Neural progenitor cell (in vitro differentiated cells): ENCODE results near the gene RLN3. TPM values are rescaled to one million over a fixed set of nuclear protein-coding genes. Genes with fewer than 3 reads are reported as not detected.

ENCODE experiments used
- DNase-seq: peaks from one replicate; pipeline ENCODE4 v3.0.0-alpha.2; 2016; ENCODE audit warnings: low spot score
- H2AFZ ChIP-seq: fragments of 200-600 bp; sonication (generic); replicated peaks from 2 replicates; pipeline ENCODE4 v1.6.1; 2016; ENCODE audit warnings: antibody characterized with exemption
- H3F3A ChIP-seq: fragments of 200-600 bp; sonication (generic); 2 replicates; pipeline ENCODE4 v1.6.1; 2016; ENCODE audit warnings: antibody characterized with exemption, low read depth
- H3K27ac ChIP-seq: fragments of 200-600 bp; sonication (generic); 2 replicates; pipeline ENCODE4 v1.5.1; 2016; ENCODE audit warnings: mild to moderate bottlenecking
- H3K27me3 ChIP-seq: fragments of 200-600 bp; sonication (generic); 2 replicates; pipeline ENCODE4 v1.6.1; 2016; ENCODE audit warnings: mild to moderate bottlenecking, moderate library complexity
- H3K36me3 ChIP-seq: fragments of 200-600 bp; sonication (generic); 2 replicates; pipeline ENCODE4 v1.5.1; 2016
- H3K4me1 ChIP-seq: fragments of 200-600 bp; sonication (generic); 2 replicates; pipeline ENCODE4 v1.6.1; 2016; ENCODE audit warnings: mixed run types
- H3K4me2 ChIP-seq: fragments of 200-600 bp; sonication (generic); 2 replicates; pipeline ENCODE4 v1.6.1; 2016
- H3K4me3 ChIP-seq: fragments of 200-600 bp; sonication (generic); 2 replicates; pipeline ENCODE4 v1.5.1; 2016
- H3K79me2 ChIP-seq: fragments of 200-600 bp; sonication (generic); 2 replicates; pipeline ENCODE4 v1.6.1; 2016; ENCODE audit warnings: low read depth
- H3K9ac ChIP-seq: fragments of 200-600 bp; sonication (generic); 2 replicates; pipeline ENCODE4 v1.6.1; 2016
- H3K9me3 ChIP-seq: fragments of 200-600 bp; sonication (generic); 2 replicates; pipeline ENCODE4 v1.5.1; 2016; ENCODE audit warnings: low read depth
- H4K20me1 ChIP-seq: fragments of 200-600 bp; sonication (generic); 2 replicates; pipeline ENCODE4 v1.6.1; 2016; ENCODE audit warnings: low read depth
- H3K27ac Mint-ChIP-seq: 3 replicates; pipeline ENCODE4 v1.8.0; 2021; ENCODE audit warnings: mixed read lengths
- H3K27me3 Mint-ChIP-seq: 2 replicates; pipeline ENCODE4 v1.8.0; 2022; ENCODE audit warnings: low read depth, mild to moderate bottlenecking, inconsistent platforms, moderate library complexity, mixed read lengths; ENCODE audit not compliant: insufficient read depth
- H3K36me3 Mint-ChIP-seq: 3 replicates; pipeline ENCODE4 v1.8.0; 2021; ENCODE audit warnings: mixed read lengths
- H3K4me1 Mint-ChIP-seq: 3 replicates; pipeline ENCODE4 v1.8.0; 2021; ENCODE audit warnings: mixed read lengths
- H3K4me3 Mint-ChIP-seq: 3 replicates; pipeline ENCODE4 v1.8.0; 2021; ENCODE audit warnings: mild to moderate bottlenecking, moderate library complexity, mixed read lengths
- H3K9me3 Mint-ChIP-seq: 3 replicates; pipeline ENCODE4 v1.8.0; 2020; ENCODE audit warnings: mixed read lengths
- EZH2 ChIP-seq: fragments of 200-600 bp; sonication (generic); IDR thresholded peaks from 2 replicates; pipeline ENCODE4 v1.6.1; 2017; ENCODE audit warnings: antibody characterized with exemption, mild to moderate bottlenecking, moderate library complexity
- EZH2phosphoT487 ChIP-seq: fragments of 200-600 bp; sonication (generic); IDR thresholded peaks from 2 replicates; pipeline ENCODE4 v1.6.1; 2017; ENCODE audit warnings: antibody characterized with exemption
- total RNA-seq: library from RNA; depleted of rRNA; stranded (reverse); fragments of >200 nt; gene quantifications from 2 replicates; pipeline ENCODE4 v1.2.3, GENCODE V29; 2015; ENCODE audit warnings: low replicate concordance
- TF ChIP-seq, protein P1 (sequence below): fragments of 200-600 bp; sonication (generic); IDR thresholded peaks from 2 replicates; pipeline ENCODE4 v1.5.1; 2017; ENCODE audit warnings: antibody characterized with exemption, mild to moderate bottlenecking

The RLN3 gene
- total RNA-seq, 1 donor from 2014 or later: not detected

GRCh38 chr19:13993590-13994300 lies 34.2 kb upstream of the RLN3 start:
- no peak overlapping the region for H2AFZ ChIP-seq
- no peak for DNase-seq
- no peak overlapping the region for H3K27ac Mint-ChIP-seq
- no peaks in the 10 kb centered on the region for H3K9me3 ChIP-seq
- no peak overlapping the region for H3K4me2 ChIP-seq
- H3K36me3 ChIP-seq: no peaks in the 10 kb centered on the region
- H4K20me1 ChIP-seq: peaks cover 4% of the 10 kb centered on the region
- no peak overlapping the region for H3K27ac ChIP-seq
- H3K9ac ChIP-seq: no peak overlapping the region
- H3F3A ChIP-seq: no peaks in the 10 kb centered on the region
- H3K27me3 ChIP-seq: no peaks in the 10 kb centered on the region
- peaks cover 4% of the 10 kb centered on the region for H3K27me3 Mint-ChIP-seq
- TF ChIP-seq EZH2phosphoT487 (no peak), EZH2 (no peak)
- TF ChIP-seq, protein P1, sequence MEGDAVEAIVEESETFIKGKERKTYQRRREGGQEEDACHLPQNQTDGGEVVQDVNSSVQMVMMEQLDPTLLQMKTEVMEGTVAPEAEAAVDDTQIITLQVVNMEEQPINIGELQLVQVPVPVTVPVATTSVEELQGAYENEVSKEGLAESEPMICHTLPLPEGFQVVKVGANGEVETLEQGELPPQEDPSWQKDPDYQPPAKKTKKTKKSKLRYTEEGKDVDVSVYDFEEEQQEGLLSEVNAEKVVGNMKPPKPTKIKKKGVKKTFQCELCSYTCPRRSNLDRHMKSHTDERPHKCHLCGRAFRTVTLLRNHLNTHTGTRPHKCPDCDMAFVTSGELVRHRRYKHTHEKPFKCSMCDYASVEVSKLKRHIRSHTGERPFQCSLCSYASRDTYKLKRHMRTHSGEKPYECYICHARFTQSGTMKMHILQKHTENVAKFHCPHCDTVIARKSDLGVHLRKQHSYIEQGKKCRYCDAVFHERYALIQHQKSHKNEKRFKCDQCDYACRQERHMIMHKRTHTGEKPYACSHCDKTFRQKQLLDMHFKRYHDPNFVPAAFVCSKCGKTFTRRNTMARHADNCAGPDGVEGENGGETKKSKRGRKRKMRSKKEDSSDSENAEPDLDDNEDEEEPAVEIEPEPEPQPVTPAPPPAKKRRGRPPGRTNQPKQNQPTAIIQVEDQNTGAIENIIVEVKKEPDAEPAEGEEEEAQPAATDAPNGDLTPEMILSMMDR: no peak
- peaks cover 17% of the 10 kb centered on the region for H3K4me1 Mint-ChIP-seq
- H3K4me3 ChIP-seq: no peak overlapping the region
- no peak overlapping the region for H3K4me3 Mint-ChIP-seq
- no peaks in the 10 kb centered on the region for H3K4me1 ChIP-seq
- peaks cover 19% of the 10 kb centered on the region for H3K36me3 Mint-ChIP-seq
- H3K79me2 ChIP-seq: peaks cover 6% of the 10 kb centered on the region
- peaks cover 2% of the 10 kb centered on the region for H3K9me3 Mint-ChIP-seq

DNA sequence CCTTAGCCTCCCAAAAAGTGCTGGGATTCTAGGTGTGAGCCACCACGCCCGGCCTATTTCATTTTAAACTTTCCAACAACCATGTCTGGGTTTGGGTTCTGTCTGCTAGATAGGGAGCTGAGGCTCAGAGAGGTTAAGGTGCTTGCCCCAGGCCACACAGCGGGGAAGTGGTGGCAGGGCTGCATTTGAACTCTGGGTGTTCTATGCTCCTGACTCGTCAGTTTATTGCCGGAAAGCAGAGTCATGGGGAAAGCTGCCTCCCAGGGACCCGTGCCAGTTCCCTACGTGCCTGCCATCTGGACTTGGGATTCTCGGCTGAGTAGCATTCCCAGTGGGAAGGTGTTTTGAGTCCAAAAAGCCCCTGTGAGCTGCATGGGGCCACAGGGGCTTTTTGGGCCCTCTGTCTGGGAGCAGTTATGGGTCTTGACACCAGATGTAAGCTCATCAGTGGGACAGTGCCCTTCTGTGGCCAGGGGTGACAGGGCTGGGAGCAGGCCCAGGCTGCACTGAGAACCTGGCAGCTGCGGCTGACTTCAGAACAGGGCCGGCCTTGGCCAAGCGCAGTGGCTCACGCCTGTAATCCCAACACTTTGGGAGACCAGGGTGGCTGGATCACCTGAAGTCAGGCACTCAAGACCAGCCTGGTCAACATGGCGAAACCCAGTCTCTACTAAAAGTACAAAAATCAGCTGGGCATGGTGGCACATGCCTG lies 32.8 kb upstream of the RLN3 start:
- Histone ChIP-seq H3K27me3 (no peaks in the 10 kb centered on the region), H3K4me1 (no peaks in the 10 kb centered on the region), H3F3A (no peaks in the 10 kb centered on the region), H2AFZ (no peak overlapping the region), H3K27ac (no peak overlapping the region), H3K4me3 (no peak overlapping the region), H3K9me3 (no peaks in the 10 kb centered on the region), H3K4me2 (no peak overlapping the region), H3K79me2 (peaks cover 17% of the 10 kb centered on the region), H3K9ac (no peak overlapping the region), H4K20me1 (no peaks in the 10 kb centered on the region), H3K36me3 (peaks cover 4% of the 10 kb centered on the region)
- Mint-ChIP-seq H3K27ac (no peak overlapping the region), H3K4me1 (peaks cover 4% of the 10 kb centered on the region), H3K9me3 (peaks cover 5% of the 10 kb centered on the region), H3K4me3 (no peak overlapping the region), H3K36me3 (peaks cover 17% of the 10 kb centered on the region), H3K27me3 (peaks cover 4% of the 10 kb centered on the region)
- no peak for TF ChIP-seq EZH2
- TF ChIP-seq EZH2phosphoT487: no peak
- TF ChIP-seq, protein P1: no peak
- DNase-seq: no peak

DNA sequence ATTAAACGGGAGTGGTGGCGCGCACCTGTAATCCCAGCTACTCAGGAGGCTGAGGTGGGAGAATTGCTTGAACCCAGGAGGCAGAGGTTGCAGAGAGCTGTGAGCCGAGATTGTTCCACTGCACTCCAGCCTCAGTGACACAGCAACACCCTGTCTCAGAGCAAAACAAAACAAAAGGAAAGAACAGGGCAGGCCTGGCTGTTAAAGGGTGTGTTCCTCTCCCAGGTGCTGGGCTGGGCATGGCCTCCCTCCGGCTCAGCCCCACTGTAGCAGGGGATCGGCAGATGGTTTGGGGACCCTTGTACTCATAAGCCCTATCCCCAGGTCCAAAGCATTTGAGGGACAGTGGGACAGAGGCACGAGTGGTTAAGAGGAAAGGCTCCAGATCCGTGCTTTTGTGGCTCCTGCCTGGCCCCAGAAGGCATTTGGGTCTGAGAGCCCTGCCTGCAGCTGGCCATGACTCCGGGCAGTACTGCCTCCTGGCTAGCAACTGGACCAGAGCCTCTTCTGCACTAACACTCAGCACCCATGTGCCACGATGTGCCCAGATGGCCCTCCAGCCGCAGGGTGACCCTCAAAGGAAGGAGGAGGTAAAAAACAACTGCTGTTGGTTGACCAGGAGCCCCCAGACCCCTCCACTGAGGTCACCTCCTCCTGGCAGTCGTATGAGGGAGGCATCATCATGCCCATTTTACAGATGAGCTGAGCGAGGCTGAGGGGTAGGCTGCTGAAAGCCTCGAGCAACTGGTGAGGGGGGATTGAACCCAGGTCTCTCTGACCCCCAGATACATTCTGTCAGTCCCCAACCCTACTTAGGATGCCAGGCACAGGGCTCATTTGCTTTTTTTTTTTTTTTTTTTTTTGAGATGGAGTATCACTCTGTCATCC lies 31.8 kb upstream of the RLN3 start:
- no peak overlapping the region for H3K4me2 ChIP-seq
- H3K36me3 Mint-ChIP-seq: peaks cover 18% of the 10 kb centered on the region
- no peaks in the 10 kb centered on the region for H4K20me1 ChIP-seq
- DNase-seq: no peak
- H3K4me3 Mint-ChIP-seq: no peak overlapping the region
- no peaks in the 10 kb centered on the region for H3K4me1 ChIP-seq
- peaks cover 4% of the 10 kb centered on the region for H3K27me3 Mint-ChIP-seq
- TF ChIP-seq EZH2phosphoT487 (no peak), EZH2 (no peak)
- TF ChIP-seq, protein P1: no peak
- no peaks in the 10 kb centered on the region for H3F3A ChIP-seq
- no peaks in the 10 kb centered on the region for H3K9me3 ChIP-seq
- H3K4me1 Mint-ChIP-seq: peaks cover 2% of the 10 kb centered on the region
- H3K36me3 ChIP-seq: peaks cover 4% of the 10 kb centered on the region
- H3K27ac ChIP-seq: no peak overlapping the region
- no peaks in the 10 kb centered on the region for H3K27me3 ChIP-seq
- H3K27ac Mint-ChIP-seq: no peak overlapping the region
- peaks cover 23% of the 10 kb centered on the region for H3K79me2 ChIP-seq
- H3K9me3 Mint-ChIP-seq: peaks cover 10% of the 10 kb centered on the region
- H3K4me3 ChIP-seq: no peak overlapping the region
- no peak overlapping the region for H2AFZ ChIP-seq
- no peak overlapping the region for H3K9ac ChIP-seq
